ENCODE data around the gene TRIOBP. TPM values are rescaled to one million over a fixed set of nuclear protein-coding genes. Genes with fewer than 3 reads are reported as not detected.
A peak's percentile ranks its signal among the peaks of the same experiment; 100 is the strongest.

TRIOBP gene
- total RNA-seq, 2 donors from 2014 or later: 114 to 115 TPM

GRCh38 chr22:37758694-37759093 is 61.8 kb downstream of the TRIOBP start:
- H3K4me1 ChIP-seq (replicated peaks): peaks cover 3% of the 10 kb centered on the region
- 83% methylated on average over 10 of the region's 10 CpGs for WGBS
- no peak for DNase-seq (ENCODE audit: low spot score)
- H3K9me3 ChIP-seq: no peaks in the 10 kb centered on the region
- no peak overlapping the region for H3K27ac ChIP-seq
- no peaks in the 10 kb centered on the region for H3K27me3 ChIP-seq (replicated peaks; ENCODE audit: insufficient read depth)
- TF ChIP-seq POLR2AphosphoS5 (IDR thresholded peaks at IDR 0.05): no peak
- no peak for TF ChIP-seq POLR2A (IDR thresholded peaks at IDR 0.05)
- intact Hi-C loops (cut with DNase I): no loop called here
- peaks cover 0 to 18% of the 10 kb centered on the region in 2 donors for H3K36me3 ChIP-seq
- no peak overlapping the region for H3K4me3 ChIP-seq

- TF ChIP-seq, protein P1, sequence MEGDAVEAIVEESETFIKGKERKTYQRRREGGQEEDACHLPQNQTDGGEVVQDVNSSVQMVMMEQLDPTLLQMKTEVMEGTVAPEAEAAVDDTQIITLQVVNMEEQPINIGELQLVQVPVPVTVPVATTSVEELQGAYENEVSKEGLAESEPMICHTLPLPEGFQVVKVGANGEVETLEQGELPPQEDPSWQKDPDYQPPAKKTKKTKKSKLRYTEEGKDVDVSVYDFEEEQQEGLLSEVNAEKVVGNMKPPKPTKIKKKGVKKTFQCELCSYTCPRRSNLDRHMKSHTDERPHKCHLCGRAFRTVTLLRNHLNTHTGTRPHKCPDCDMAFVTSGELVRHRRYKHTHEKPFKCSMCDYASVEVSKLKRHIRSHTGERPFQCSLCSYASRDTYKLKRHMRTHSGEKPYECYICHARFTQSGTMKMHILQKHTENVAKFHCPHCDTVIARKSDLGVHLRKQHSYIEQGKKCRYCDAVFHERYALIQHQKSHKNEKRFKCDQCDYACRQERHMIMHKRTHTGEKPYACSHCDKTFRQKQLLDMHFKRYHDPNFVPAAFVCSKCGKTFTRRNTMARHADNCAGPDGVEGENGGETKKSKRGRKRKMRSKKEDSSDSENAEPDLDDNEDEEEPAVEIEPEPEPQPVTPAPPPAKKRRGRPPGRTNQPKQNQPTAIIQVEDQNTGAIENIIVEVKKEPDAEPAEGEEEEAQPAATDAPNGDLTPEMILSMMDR (IDR thresholded peaks at IDR 0.05): no peak
- TF ChIP-seq POLR2AphosphoS5 (IDR thresholded peaks at IDR 0.05): no peak
- Histone ChIP-seq H3K4me1 (replicated peaks) (no peaks in the 10 kb centered on the region), H3K27ac (no peak overlapping the region), H3K36me3 (peaks cover 0 to 18% of the 10 kb centered on the region in 2 donors), H3K9me3 (no peaks in the 10 kb centered on the region), H3K27me3 (replicated peaks; ENCODE audit: insufficient read depth) (no peaks in the 10 kb centered on the region), H3K4me3 (no peak overlapping the region)
- WGBS: 93% methylated on average over 11 of the region's 11 CpGs
- intact Hi-C loops (cut with DNase I): no loop called here
- DNase-seq (ENCODE audit: low spot score): no peak
Measured at GRCh38 chr22:37759281-37759680, 62.4 kb downstream of the TRIOBP start.

GRCh38 chr22:37760152-37760551 is 63.3 kb downstream of the TRIOBP start:
- no peak for DNase-seq (ENCODE audit: low spot score)
- no peak overlapping the region for H3K4me3 ChIP-seq
- H3K9me3 ChIP-seq: no peaks in the 10 kb centered on the region
- no peak overlapping the region for H3K27ac ChIP-seq
- no peaks in the 10 kb centered on the region for H3K27me3 ChIP-seq (replicated peaks; ENCODE audit: insufficient read depth)
- H3K4me1 ChIP-seq (replicated peaks): no peaks in the 10 kb centered on the region
- intact Hi-C loops (cut with DNase I): no loop called here
- WGBS: 76% methylated on average over 3 of the region's 3 CpGs
- peaks cover 0 to 18% of the 10 kb centered on the region in 2 donors for H3K36me3 ChIP-seq
- TF ChIP-seq, protein P1 (IDR thresholded peaks at IDR 0.05): no peak
- peak; percentile 66 for TF ChIP-seq POLR2AphosphoS5 (IDR thresholded peaks at IDR 0.05)

- Histone ChIP-seq H3K9me3 (no peaks in the 10 kb centered on the region), H3K27me3 (replicated peaks; ENCODE audit: insufficient read depth) (no peaks in the 10 kb centered on the region), H3K27ac (no peak overlapping the region), H3K36me3 (peaks cover 0 to 15% of the 10 kb centered on the region in 2 donors), H3K4me1 (replicated peaks) (no peaks in the 10 kb centered on the region), H3K4me3 (no peak overlapping the region)
- WGBS: 71% methylated on average over 10 of the region's 10 CpGs
- intact Hi-C loops (cut with DNase I): no loop called here
- DNase-seq (ENCODE audit: low spot score): no peak
- TF ChIP-seq, protein P1 (IDR thresholded peaks at IDR 0.05): no peak
- no peak for TF ChIP-seq POLR2AphosphoS5 (IDR thresholded peaks at IDR 0.05)
- TF ChIP-seq POLR2A (IDR thresholded peaks at IDR 0.05): no peak
Measured at GRCh38 chr22:37762389-37762836, 65.6 kb downstream of the TRIOBP start.

DNA sequence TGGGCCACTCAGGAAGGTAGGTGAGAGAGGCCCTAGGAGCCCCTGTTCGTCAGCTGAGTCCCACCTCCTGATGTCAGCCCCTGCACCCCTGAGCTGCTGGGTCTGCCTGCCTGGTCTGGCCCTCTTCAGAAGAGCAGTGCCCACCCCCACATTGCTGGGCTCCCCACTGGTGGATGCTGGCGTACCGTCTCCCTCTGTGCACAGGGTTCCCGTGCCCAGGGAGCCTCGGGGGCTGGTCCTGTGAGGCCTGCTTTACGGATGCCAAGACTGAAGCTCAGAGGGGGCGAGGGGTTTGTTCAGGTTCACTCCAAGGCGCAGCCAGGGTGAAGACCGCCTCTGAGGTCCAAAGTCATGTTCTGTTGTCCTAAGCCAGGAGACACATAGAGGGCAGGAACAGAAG is 66.2 kb downstream of the TRIOBP start:
- Histone ChIP-seq H3K4me3 (no peak overlapping the region), H3K27ac (no peak overlapping the region), H3K27me3 (replicated peaks; ENCODE audit: insufficient read depth) (no peaks in the 10 kb centered on the region), H3K36me3 (peaks cover 0 to 9% of the 10 kb centered on the region in 2 donors), H3K9me3 (no peaks in the 10 kb centered on the region), H3K4me1 (replicated peaks) (no peaks in the 10 kb centered on the region)
- intact Hi-C loops (cut with DNase I): no loop called here
- DNase-seq (ENCODE audit: low spot score): no peak
- 85% methylated on average over 6 of the region's 9 CpGs for WGBS
- no peak for TF ChIP-seq POLR2A (IDR thresholded peaks at IDR 0.05)

- Histone ChIP-seq H3K27me3 (replicated peaks; ENCODE audit: insufficient read depth) (no peaks in the 10 kb centered on the region), H3K4me3 (no peak overlapping the region), H3K9me3 (no peaks in the 10 kb centered on the region), H3K27ac (no peak overlapping the region), H3K4me1 (replicated peaks) (no peaks in the 10 kb centered on the region), H3K36me3 (peaks cover 0 to 3% of the 10 kb centered on the region in 2 donors)
- 90% methylated on average over 16 of the region's 16 CpGs for WGBS
- intact Hi-C loops (cut with DNase I): no loop called here
- TF ChIP-seq, protein P1 (IDR thresholded peaks at IDR 0.05): no peak
- TF ChIP-seq POLR2AphosphoS5 (IDR thresholded peaks at IDR 0.05) (no peak), POLR2A (IDR thresholded peaks at IDR 0.05) (no peak)
- DNase-seq (ENCODE audit: low spot score): no peak
Measured at GRCh38 chr22:37763652-37764051, 66.8 kb downstream of the TRIOBP start.
